Tibial nerve (tissue), 4 donors: ENCODE results near the gene XIRP2. TPM values are rescaled to one million over a fixed set of nuclear protein-coding genes. Genes with fewer than 3 reads are reported as not detected.
A peak's percentile ranks its signal among the peaks of the same experiment; 100 is the strongest.

Experiments used
- DNase-seq, 2 donors: peaks; one replicate each; pipeline ENCODE4 v3.0.0-alpha.2; 2019; ENCODE audit warnings: low spot score in 2 of 2
- H3K27ac ChIP-seq, 4 donors: fragments of 200-600 bp; sonication (generic) in 3 of 4; one replicate each; pipeline ENCODE4 v1.5.1; 2017 to 2019; ENCODE audit warnings: mild to moderate bottlenecking in 1 of 4
- H3K27me3 ChIP-seq, 2 donors: fragments of 200-600 bp; sonication (generic) in 1 of 2; one replicate each; pipeline versions ENCODE4 v1.5.1 to v1.6.0; 2017 to 2019
- H3K36me3 ChIP-seq, 3 donors: fragments of 200-600 bp; sonication (generic); one replicate each; pipeline ENCODE4 v1.5.1; 2018 to 2019
- H3K4me1 ChIP-seq, 4 donors: fragments of 200-600 bp; sonication (generic) in 3 of 4; one replicate each; pipeline ENCODE4 v1.5.1; 2017 to 2019
- H3K4me3 ChIP-seq, 4 donors: fragments of 200-600 bp; sonication (generic) in 3 of 4; one replicate each; pipeline ENCODE4 v1.5.1; 2017 to 2019; ENCODE audit warnings: mild to moderate bottlenecking in 1 of 4, moderate library complexity in 1 of 4
- H3K9me3 ChIP-seq, 4 donors: fragments of 200-600 bp; sonication (generic) in 3 of 4; one replicate each; pipeline ENCODE4 v1.5.1; 2017 to 2019
- CTCF ChIP-seq, 5 experiments: fragments of 200-600 bp in 3 of 5; fragments of 450-650 bp in 2 of 5; sonication (generic) in 3 of 5; IDR thresholded peaks; one replicate each; pipeline ENCODE4 v1.5.1; 2016 to 2019; ENCODE audit warnings: antibody characterized with exemption in 5 of 5, mild to moderate bottlenecking in 3 of 5, moderate library complexity in 2 of 5
- EP300 ChIP-seq, 2 donors: sonication (generic); formaldehyde crosslinking; IDR thresholded peaks; one replicate each; pipeline ENCODE4 v1.6.1; 2017; ENCODE audit warnings: antibody characterized with exemption in 2 of 2, mild to moderate bottlenecking in 1 of 2
- POLR2A ChIP-seq, 2 donors: fragments of 450-650 bp; IDR thresholded peaks; one replicate each; pipeline ENCODE4 v1.6.1; 2017; ENCODE audit warnings: antibody characterized with exemption in 2 of 2, mild to moderate bottlenecking in 2 of 2, moderate library complexity in 2 of 2
- WGBS, 2 donors: methylation state at CpG; one replicate each; pipeline ENCODE4 v1.1.5; 2018; 5-methylcytosine and 5-hydroxymethylcytosine counted together
- total RNA-seq, 4 donors: library from RNA; depleted of rRNA; stranded (reverse); fragments of >200 nt; gene quantifications; one replicate each; pipeline ENCODE4 v1.1.0, GENCODE V29; 2016

Gene XIRP2
- total RNA-seq, 4 donors from 2014 or later, result under 0.01 to 1.8 (median 0.96) TPM

DNA sequence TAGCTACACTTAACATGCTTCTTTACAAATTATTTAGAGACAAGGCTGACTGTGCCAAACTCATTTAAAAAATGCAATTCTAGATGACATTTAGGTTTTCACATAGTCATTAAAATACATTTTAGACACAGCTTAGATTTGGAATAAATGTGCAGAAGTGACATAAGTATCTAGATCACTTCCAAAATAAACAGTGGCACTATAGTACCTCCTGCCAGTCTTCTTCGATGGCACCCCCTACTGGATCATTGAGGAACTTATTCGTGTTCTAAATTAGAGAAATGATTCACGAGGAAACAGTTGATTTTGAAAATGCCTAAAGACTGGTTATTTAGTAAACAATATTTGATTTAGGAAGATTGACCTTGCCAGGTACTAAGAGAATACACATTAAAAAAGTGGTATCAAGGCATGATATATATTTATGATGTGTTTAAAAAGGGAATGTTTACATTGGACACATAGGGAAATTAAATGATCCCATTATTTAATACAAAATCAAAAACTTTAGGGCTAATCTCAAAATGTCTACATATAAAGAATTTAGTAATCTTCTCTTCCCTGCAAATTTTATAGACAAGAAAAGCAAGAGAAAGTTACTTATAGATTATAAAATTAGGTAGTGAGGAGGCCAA is 323.9 kb downstream of the XIRP2 start:
- no peak overlapping the region for H3K4me3 ChIP-seq
- no peaks in the 10 kb centered on the region for H3K36me3 ChIP-seq
- H3K4me1 ChIP-seq, result peaks cover 0 to 7% (median 0%) of the 10 kb centered on the region in 4 donors
- no peaks in the 10 kb centered on the region for H3K9me3 ChIP-seq
- TF ChIP-seq CTCF (IDR thresholded peaks at IDR 0.05) (peak in 4 of 5 experiments; percentile 46 to 67 (median 60)), EP300 (IDR thresholded peaks at IDR 0.05) (no peak), POLR2A (IDR thresholded peaks at IDR 0.05) (no peak)
- peak in 1 of 2 donors; percentile 78 for DNase-seq
- 5 to 6% methylated on average over 3 of the region's 3 CpGs for WGBS, 2 donors
- H3K27me3 ChIP-seq, result no peaks in the 10 kb centered on the region
- no peak overlapping the region for H3K27ac ChIP-seq

GRCh38 chr2:167215595-167215994 is 327.3 kb downstream of the XIRP2 start:
- DNase-seq, result no peak
- no peak overlapping the region for H3K4me3 ChIP-seq
- no peaks in the 10 kb centered on the region for H3K27me3 ChIP-seq
- no peak overlapping the region for H3K27ac ChIP-seq
- no peak for TF ChIP-seq EP300 (IDR thresholded peaks at IDR 0.05)
- TF ChIP-seq CTCF (IDR thresholded peaks at IDR 0.05), result no peak
- no peak for TF ChIP-seq POLR2A (IDR thresholded peaks at IDR 0.05)
- H3K4me1 ChIP-seq, result peaks cover 0 to 7% (median 0%) of the 10 kb centered on the region in 4 donors
- no peaks in the 10 kb centered on the region for H3K36me3 ChIP-seq
- H3K9me3 ChIP-seq, result no peaks in the 10 kb centered on the region
- WGBS, 2 donors, result 88 to 90% methylated on average over 4 of the region's 4 CpGs

DNA sequence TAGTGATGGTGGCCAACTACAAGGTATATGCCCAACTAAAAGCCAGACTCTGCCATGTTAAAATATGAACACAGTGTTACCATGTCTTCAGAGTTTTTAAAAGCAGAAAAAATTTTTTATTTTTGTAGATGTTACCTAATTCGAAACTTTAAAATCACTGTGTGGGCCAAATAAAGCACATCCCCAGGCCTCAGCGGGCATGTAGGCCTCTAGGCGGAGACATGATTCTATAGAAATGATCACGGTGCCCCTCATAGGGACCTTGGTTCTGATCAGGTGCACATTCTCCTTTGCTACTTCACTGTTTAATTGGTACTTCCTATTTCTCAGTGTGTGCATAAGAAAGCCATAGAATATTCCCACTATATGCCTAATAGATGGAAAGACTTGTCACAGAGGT is 349.2 kb downstream of the XIRP2 start:
- Histone ChIP-seq H3K4me1 (no peaks in the 10 kb centered on the region), H3K9me3 (no peaks in the 10 kb centered on the region), H3K4me3 (no peak overlapping the region), H3K27me3 (no peaks in the 10 kb centered on the region), H3K27ac (no peak overlapping the region), H3K36me3 (no peaks in the 10 kb centered on the region)
- no peak for TF ChIP-seq POLR2A (IDR thresholded peaks at IDR 0.05)
- TF ChIP-seq CTCF (IDR thresholded peaks at IDR 0.05), result no peak
- no peak for TF ChIP-seq EP300 (IDR thresholded peaks at IDR 0.05)
- no peak for DNase-seq
- 89 to 94% methylated on average over 4 of the region's 4 CpGs for WGBS, 2 donors

GRCh38 chr2:167240671-167241070 is 352.4 kb downstream of the XIRP2 start:
- Histone ChIP-seq H3K27me3 (no peaks in the 10 kb centered on the region), H3K9me3 (no peaks in the 10 kb centered on the region), H3K4me1 (no peaks in the 10 kb centered on the region), H3K36me3 (no peaks in the 10 kb centered on the region), H3K27ac (no peak overlapping the region), H3K4me3 (no peak overlapping the region)
- WGBS, 2 donors, result 93% methylated on average over 1 of the region's 1 CpG
- TF ChIP-seq POLR2A (IDR thresholded peaks at IDR 0.05), result no peak
- no peak for TF ChIP-seq CTCF (IDR thresholded peaks at IDR 0.05)
- TF ChIP-seq EP300 (IDR thresholded peaks at IDR 0.05), result no peak
- no peak for DNase-seq

GRCh38 chr2:167249197-167249596 is 360.9 kb downstream of the XIRP2 start:
- H3K27ac ChIP-seq, result no peak overlapping the region
- no peak overlapping the region for H3K4me3 ChIP-seq
- no peak for DNase-seq
- H3K27me3 ChIP-seq, result no peaks in the 10 kb centered on the region
- no peaks in the 10 kb centered on the region for H3K4me1 ChIP-seq
- TF ChIP-seq CTCF (IDR thresholded peaks at IDR 0.05) (no peak), POLR2A (IDR thresholded peaks at IDR 0.05) (no peak), EP300 (IDR thresholded peaks at IDR 0.05) (no peak)
- H3K9me3 ChIP-seq, result no peaks in the 10 kb centered on the region
- 85 to 89% methylated on average over 4 of the region's 4 CpGs for WGBS, 2 donors
- no peaks in the 10 kb centered on the region for H3K36me3 ChIP-seq
